ENCODE results near the gene ARRDC4. TPM values are rescaled to one million over a fixed set of nuclear protein-coding genes. Genes with fewer than 3 reads are reported as not detected.
A peak's percentile ranks its signal among the peaks of the same experiment; 100 is the strongest.

ARRDC4 gene
- total and polyA plus RNA-seq, 2 of the 8 experiments (the other 6 are each of a cell fraction or from before 2014, with no cell fraction given), result 3.5 to 3.8 TPM

GRCh38 chr15:97959724-97960363, 659 bp upstream of the ARRDC4 start:
- peak; percentile 25 for TF ChIP-seq SAP30 (IDR thresholded peaks at IDR 0.05; ENCODE audit: insufficient read depth, insufficient replicate concordance, low read length)
- TF ChIP-seq SIN3A (conservative IDR thresholded peaks at IDR 0.05 in 1 of 2, IDR thresholded peaks at IDR 0.05 in 1 of 2; ENCODE audit: low read depth in 1 of 2, low read length in 2 of 2), result 0 out of 4 replicates have a peak, but pooled peaks of 1 of the 2 experiments have one; percentile 57
- no peak for TF ChIP-seq TAF7 (optimal IDR thresholded peaks at IDR 0.05; ENCODE audit: borderline replicate concordance, low read depth, low read length)
- TF ChIP-seq EZH2 (IDR thresholded peaks at IDR 0.05; ENCODE audit: low read depth, low read length, severe bottlenecking), result no peak
- Histone ChIP-seq H4K8ac (ENCODE audit: extremely low read depth, insufficient read depth, low read length) (no peak overlapping the region), H3K27ac (ENCODE audit: low read depth, low read length) (no peak overlapping the region), H4K91ac (replicated peaks; ENCODE audit: insufficient read length, low read length) (no peak overlapping the region), H4K5ac (ENCODE audit: insufficient read length, low read depth, low read length) (no peak overlapping the region), H2BK5ac (ENCODE audit: low read depth, low read length) (no peak overlapping the region), H3K23ac (ENCODE audit: insufficient read length) (no peak overlapping the region), H3K9me3 (ENCODE audit: insufficient read depth in 2 of 2, low read depth in 1 of 2, low read length in 1 of 2) (no peaks in the 10 kb centered on the region), H2AK5ac (ENCODE audit: low read depth, low read length) (no peak overlapping the region), H3K4me3 (ENCODE audit: extremely low read depth in 1 of 4, insufficient read depth in 2 of 4, low read depth in 3 of 4, low read length in 4 of 4) (peak overlapping the region; percentile 27 to 59 (median 36); a peak in 6 of 8 replicates), H3K23me2 (ENCODE audit: low read depth, low read length) (peaks cover 9% of the 10 kb centered on the region; the same call in 1 of the 2 replicates), H2AFZ (ENCODE audit: low read length) (peak overlapping the region; percentile 6; the same call in 1 of the 2 replicates), H3K56ac (replicated peaks; ENCODE audit: insufficient read length, low read depth, low read length) (no peak overlapping the region), H2BK120ac (replicated peaks; ENCODE audit: low read depth, low read length) (no peak overlapping the region), H3K79me2 (ENCODE audit: control insufficient read depth in 1 of 2, insufficient read depth in 2 of 2, low read length in 2 of 2) (no peaks in the 10 kb centered on the region; a peak in 1 of 4 replicates), H3K79me1 (ENCODE audit: low read depth, low read length) (no peaks in the 10 kb centered on the region), H3K14ac (ENCODE audit: insufficient read length) (no peak overlapping the region), H2BK12ac (ENCODE audit: low read depth, low read length) (no peak overlapping the region), H3K4me1 (replicated peaks in 1 of 4; ENCODE audit: control insufficient read depth in 3 of 4, insufficient read depth in 4 of 4, low read length in 3 of 4) (no peaks in the 10 kb centered on the region; a peak in 1 of 7 replicates), H2BK20ac (ENCODE audit: low read length) (no peak overlapping the region), H3K18ac (ENCODE audit: extremely low read depth, low read length) (no peak overlapping the region), H3K36me3 (ENCODE audit: control insufficient read depth in 2 of 4, insufficient read depth in 4 of 4, low read length in 3 of 4) (no peaks in the 10 kb centered on the region), H3K9ac (replicated peaks in 1 of 4; ENCODE audit: extremely low read depth in 1 of 4, low read depth in 3 of 4, low read length in 3 of 4) (no peak overlapping the region; a peak in 1 of 7 replicates), H2BK15ac (ENCODE audit: low read length) (no peak overlapping the region), H3K4me2 (ENCODE audit: insufficient read depth in 1 of 2, low read depth in 2 of 2, low read length in 2 of 2) (peak overlapping the region; percentile 61 to 85), H3K4ac (replicated peaks; ENCODE audit: insufficient read length, low read depth, low read length) (no peak overlapping the region), H3K27me3 (replicated peaks in 1 of 4; ENCODE audit: control insufficient read depth in 3 of 4, extremely low read depth in 1 of 4, insufficient read depth in 3 of 4, low read length in 3 of 4) (peaks cover 0 to 3% (median 1%) of the 10 kb centered on the region in 4 experiments; a peak in 4 of 7 replicates), H4K20me1 (replicated peaks in 1 of 2; ENCODE audit: control insufficient read depth in 1 of 2, insufficient read depth in 2 of 2, low read length in 2 of 2) (no peaks in the 10 kb centered on the region)
- POLR2A ChIA-PET (ENCODE audit: partially characterized antibody), result no interaction called here
- 17% methylated on average over 19 of the region's 19 CpGs; no CpG with 5 or more reads in 1 of the 2 experiments for WGBS, 2 experiments (ENCODE audit: extremely low coverage in 1 of 2, insufficient coverage in 1 of 2, insufficient read length in 1 of 2, insufficient replicate concordance in 2 of 2, low coverage in 1 of 2, low lambda C conversion rate in 2 of 2, missing lambda C conversion rate in 1 of 2)
- CTCF ChIA-PET (ENCODE audit: partially characterized antibody), result interaction anchor here (0.6 to 1.5 kb wide), 2 partner anchors 14 to 499 kb away, joined by 3 to 4 read pairs; no protein-coding TSS in a partner anchor
- no peak for DNase-seq (ENCODE audit: low read depth in 1 of 2, low spot score in 2 of 2)
- no peak for FAIRE-seq

Data from H1 (cell line).